ENCODE results near the gene PDCD4. TPM values are rescaled to one million over a fixed set of nuclear protein-coding genes. Genes with fewer than 3 reads are reported as not detected.

PDCD4 gene
- total and polyA plus RNA-seq, 2 of the 13 experiments (the other 11 are each of a cell fraction or from before 2014, with no cell fraction given) = 22.8 to 56.2 TPM

- TF ChIP-seq KLF15 (CRISPR knock-in tag; IDR thresholded peaks at IDR 0.05; ENCODE audit: borderline replicate concordance) = peak; percentile 18; the same call in 1 of the 2 replicates
- TF ChIP-seq HOXA9 (CRISPR knock-in tag; IDR thresholded peaks at IDR 0.05; ENCODE audit: borderline replicate concordance) = no peak
- TF ChIP-seq ZNF326 (CRISPR knock-in tag; IDR thresholded peaks at IDR 0.05; ENCODE audit: borderline replicate concordance) = no peak
- TF ChIP-seq KMT2A (CRISPR knock-in tag; IDR thresholded peaks at IDR 0.05) = no peak; the same call in 1 of the 2 replicates
- no peak for TF ChIP-seq ARID5B (CRISPR knock-in tag; IDR thresholded peaks at IDR 0.05)
- TF ChIP-seq TOPORS (CRISPR knock-in tag; IDR thresholded peaks at IDR 0.05) = no peak; the same call in 1 of the 2 replicates
- no peak for TF ChIP-seq ZMAT5 (CRISPR knock-in tag; IDR thresholded peaks at IDR 0.05; ENCODE audit: borderline replicate concordance, low read depth)
- 0 out of 2 replicates have a peak, but pooled peaks have one; percentile 51 for TF ChIP-seq TARDBP (CRISPR knock-in tag; IDR thresholded peaks at IDR 0.05)
- no peak for TF ChIP-seq HMGA1 (CRISPR knock-in tag; conservative IDR thresholded peaks at IDR 0.05)
- peak; percentile 72; the same call in 1 of the 2 replicates for TF ChIP-seq POLR2AphosphoS5 (IDR thresholded peaks at IDR 0.05; ENCODE audit: low read depth, low read length)
- no peak for TF ChIP-seq FOSL2 (CRISPR knock-in tag; IDR thresholded peaks at IDR 0.05)
- TF ChIP-seq ZMYM4 (CRISPR knock-in tag; IDR thresholded peaks at IDR 0.05) = no peak
- TF ChIP-seq ZC3H13 (CRISPR knock-in tag; IDR thresholded peaks at IDR 0.05) = no peak
- no peak for TF ChIP-seq ISL2 (CRISPR knock-in tag; IDR thresholded peaks at IDR 0.05)
- TF ChIP-seq CTCF (CRISPR knock-in tag; IDR thresholded peaks at IDR 0.05) = 0 out of 2 replicates have a peak, but pooled peaks have one; percentile 27
- TF ChIP-seq EED (CRISPR knock-in tag; IDR thresholded peaks at IDR 0.05) = no peak
- TF ChIP-seq RORA (CRISPR knock-in tag; IDR thresholded peaks at IDR 0.05) = no peak
- no peak for TF ChIP-seq ZNF737 (CRISPR knock-in tag; IDR thresholded peaks at IDR 0.05; ENCODE audit: borderline replicate concordance)
- no peak for TF ChIP-seq BRCA1 (CRISPR knock-in tag; IDR thresholded peaks at IDR 0.05)
- TF ChIP-seq CHD4 (IDR thresholded peaks at IDR 0.05; ENCODE audit: borderline replicate concordance, low read length) = no peak
- TF ChIP-seq ZNF207 (IDR thresholded peaks at IDR 0.05; ENCODE audit: borderline replicate concordance) = no peak
- TF ChIP-seq ZNF747 (CRISPR knock-in tag; IDR thresholded peaks at IDR 0.05; ENCODE audit: borderline replicate concordance) = no peak
- TF ChIP-seq ZNF556 (CRISPR knock-in tag; IDR thresholded peaks at IDR 0.05; ENCODE audit: borderline replicate concordance) = no peak
- no peak for TF ChIP-seq PHB2 (IDR thresholded peaks at IDR 0.05; ENCODE audit: partially characterized antibody)
- TF ChIP-seq ZNF263 (CRISPR knock-in tag; IDR thresholded peaks at IDR 0.05) = peak; percentile 87
Measured at GRCh38 chr10:110919349-110919931, 47.7 kb downstream of the PDCD4 start, which contains the start of gene SHOC2 (continued).
